IMR-90 (cell line): ENCODE data around the gene HMGN1. TPM values are rescaled to one million over a fixed set of nuclear protein-coding genes. Genes with fewer than 3 reads are reported as not detected.

Experiments
- ATAC-seq: fragments of 200-7000 bp; cut with Tn5 transposase; 2 replicates; pipeline ENCODE4 v1.9.1; 2020; ENCODE audit warnings: low read depth, mild to moderate bottlenecking, moderate library complexity
- BruUV-seq: library from RNA; stranded (reverse); fragments of 400-500 nt; replicated peaks from 2 replicates; lab custom pipeline; 2021; lab: Mats Ljungman, UMichigan
- CTCF ChIA-PET: fragments of 300-600 bp; formaldehyde crosslinking; extraction: SDS; loops from one replicate; lab custom pipeline; 2021; ENCODE audit warnings: antibody characterized with exemption; lab: Yijun Ruan, JAX
- POLR2A ChIA-PET: fragments of 300-600 bp; sonication (Branson Sonifier 250); formaldehyde crosslinking; loops from one replicate; lab custom pipeline; 2022; ENCODE audit warnings: antibody characterized with exemption; ENCODE audit not compliant: unreplicated experiment; lab: Charles Lee
- DNase-seq: peaks from one replicate; pipeline ENCODE4 v3.0.0; 2013
- H2AFZ ChIP-seq: replicated peaks from 2 replicates; pipeline ENCODE3; 2013; ENCODE audit warnings: low read length, mild to moderate bottlenecking; ENCODE audit not compliant: poor library complexity
- H2AK5ac ChIP-seq: 2 replicates; pipeline ENCODE4 v1.6.1; 2013; ENCODE audit warnings: low read depth, low read length, inconsistent platforms
- H2AK9ac ChIP-seq: replicated peaks from 2 replicates; pipeline ENCODE3; 2013; ENCODE audit warnings: mild to moderate bottlenecking, low read depth, low read length, moderate library complexity; ENCODE audit not compliant: poor library complexity
- H2BK120ac ChIP-seq: 2 replicates; pipeline ENCODE4 v1.6.1; 2013; ENCODE audit warnings: low read depth, low read length, inconsistent platforms
- H2BK15ac ChIP-seq: 3 replicates; pipeline ENCODE4 v1.6.1; 2013; ENCODE audit warnings: low read depth, low read length, inconsistent platforms
- H2BK20ac ChIP-seq: 2 replicates; pipeline ENCODE4 v1.6.1; 2013; ENCODE audit warnings: low read depth, mild to moderate bottlenecking, inconsistent platforms, low read length, moderate library complexity
- H2BK5ac ChIP-seq: 2 replicates; pipeline ENCODE4 v1.6.1; 2013; ENCODE audit warnings: mild to moderate bottlenecking, low read depth, low read length, inconsistent platforms; ENCODE audit not compliant: poor library complexity, severe bottlenecking
- H3K14ac ChIP-seq: replicated peaks from 2 replicates; pipeline ENCODE4 v1.6.1; 2013; ENCODE audit warnings: low read depth, low read length, inconsistent platforms
- H3K18ac ChIP-seq: 2 replicates; pipeline ENCODE4 v1.6.1; 2013; ENCODE audit warnings: low read depth, low read length, control low read depth
- H3K23ac ChIP-seq: 2 replicates; pipeline ENCODE4 v1.6.1; 2013; ENCODE audit warnings: low read depth, low read length, inconsistent platforms
- H3K27ac ChIP-seq: 2 replicates; pipeline ENCODE4 v1.5.1; 2013; ENCODE audit warnings: mild to moderate bottlenecking, control low read depth, low read length; ENCODE audit not compliant: insufficient read depth
- H3K27me3 ChIP-seq: 2 replicates; pipeline ENCODE4 v1.6.1; 2013; ENCODE audit warnings: low read length; ENCODE audit not compliant: control insufficient read depth, insufficient read depth
- H3K36me3 ChIP-seq: 2 replicates; pipeline ENCODE4 v1.6.1; 2013; ENCODE audit warnings: low read length, mixed read lengths; ENCODE audit not compliant: control insufficient read depth, insufficient read depth
- H3K4ac ChIP-seq: 2 replicates; pipeline ENCODE4 v1.6.1; 2013; ENCODE audit warnings: low read depth, low read length, inconsistent platforms
- H3K4me1 ChIP-seq: 2 replicates; pipeline ENCODE4 v1.6.1; 2013; ENCODE audit warnings: low read length, mixed read lengths; ENCODE audit not compliant: control insufficient read depth, insufficient read depth
- H3K4me2 ChIP-seq: 2 replicates; pipeline ENCODE4 v1.6.1; 2013; ENCODE audit warnings: low read depth, mild to moderate bottlenecking, control low read depth, low read length, moderate library complexity
- H3K4me3 ChIP-seq: 2 replicates; pipeline ENCODE4 v1.5.1; 2013; ENCODE audit warnings: low read depth, mild to moderate bottlenecking, control low read depth, low read length, moderate library complexity; ENCODE audit not compliant: insufficient read depth
- H3K56ac ChIP-seq: 2 replicates; pipeline ENCODE4 v1.6.1; 2013; ENCODE audit warnings: low read length, inconsistent platforms; ENCODE audit not compliant: insufficient read depth; ENCODE audit errors: extremely low read depth
- H3K79me1 ChIP-seq, 2 experiments: 2 replicates each; pipeline ENCODE4 v1.6.1; 2013; ENCODE audit warnings: low read length in 2 of 2, inconsistent platforms in 1 of 2, low read depth in 1 of 2
- H3K9ac ChIP-seq: 2 replicates; pipeline ENCODE4 v1.6.1; 2013; ENCODE audit warnings: low read depth, low read length, control low read depth
- H3K9me1 ChIP-seq: 2 replicates; pipeline ENCODE4 v1.6.1; 2013; ENCODE audit warnings: low read length, inconsistent platforms; ENCODE audit not compliant: insufficient read depth
- H3K9me3 ChIP-seq: 2 replicates; pipeline ENCODE4 v1.6.1; 2013; ENCODE audit warnings: low read length; ENCODE audit not compliant: control insufficient read depth, insufficient read depth
- H4K20me1 ChIP-seq: 2 replicates; pipeline ENCODE4 v1.6.1; 2013; ENCODE audit warnings: low read length, inconsistent platforms; ENCODE audit not compliant: insufficient read depth
- H4K5ac ChIP-seq: 2 replicates; pipeline ENCODE4 v1.6.1; 2013; ENCODE audit warnings: mild to moderate bottlenecking, low read depth, low read length, control low read depth
- H4K8ac ChIP-seq, 2 experiments: 2 replicates each; pipeline ENCODE4 v1.6.1; 2013; ENCODE audit warnings: low read depth in 2 of 2, low read length in 2 of 2, control low read depth in 1 of 2, inconsistent platforms in 1 of 2
- H4K91ac ChIP-seq: 2 replicates; pipeline ENCODE4 v1.6.1; 2013; ENCODE audit warnings: low read depth, low read length, inconsistent platforms; ENCODE audit not compliant: insufficient read depth
- BHLHE40 ChIP-seq: fragments of 150-350 bp; IDR thresholded peaks from 2 replicates; pipeline ENCODE4 v1.6.1; 2016; ENCODE audit warnings: mild to moderate bottlenecking, low read depth, low read length
- CEBPB ChIP-seq: IDR thresholded peaks from 2 replicates; pipeline ENCODE4 v1.6.1; 2012; ENCODE audit warnings: low read depth, low read length, improper control_type of control experiment
- ELK1 ChIP-seq: fragments of 150-350 bp; IDR thresholded peaks from 2 replicates; pipeline ENCODE4 v1.6.1; 2016; ENCODE audit warnings: low read depth, mild to moderate bottlenecking, low read length, moderate library complexity, borderline replicate concordance
- FOS ChIP-seq: fragments of 150-350 bp; IDR thresholded peaks from 2 replicates; pipeline ENCODE4 v1.6.1; 2016; ENCODE audit warnings: low read depth, low read length
- MAFK ChIP-seq: IDR thresholded peaks from 2 replicates; pipeline ENCODE4 v1.6.1; 2012; ENCODE audit warnings: low read depth, low read length, improper control_type of control experiment
- NFE2L2 ChIP-seq: fragments of 150-350 bp; IDR thresholded peaks from 2 replicates; pipeline ENCODE4 v1.6.1; 2016; ENCODE audit warnings: low read depth, mild to moderate bottlenecking, low read length
- POLR2A ChIP-seq: IDR thresholded peaks from 2 replicates; pipeline ENCODE4 v1.6.1; 2012; ENCODE audit warnings: mild to moderate bottlenecking, low read depth, low read length
- RFX5 ChIP-seq: IDR thresholded peaks from 2 replicates; pipeline ENCODE4 v1.8.0; 2012; ENCODE audit warnings: low read depth, mild to moderate bottlenecking, low read length, moderate library complexity
- WGBS, 2 experiments: methylation state at CpG; one replicate each; pipeline versions ENCODE4 v1.1.5 to v1.1.7; 2013; ENCODE audit warnings: missing lambda C conversion rate in 2 of 2; ENCODE audit not compliant: insufficient read length in 1 of 2; ENCODE audit errors: extremely low coverage in 2 of 2; 5-methylcytosine and 5-hydroxymethylcytosine counted together
- dilution Hi-C: fragments of 300-500 bp; cut with HindIII; formaldehyde crosslinking; loops from one replicate; pipeline ENCODE4 v1.14.3; 2018; ENCODE audit warnings: low sequenced_read_pairs; ENCODE audit not compliant: unreplicated experiment
- in situ Hi-C: fragments of 300-500 bp; cut with MboI; formaldehyde crosslinking; loops from 3 replicates; pipeline ENCODE4 v1.14.3; 2019; ENCODE audit warnings: low sequenced_read_pairs, inconsistent platforms, mixed read lengths
- intact Hi-C: fragments of 100-400 bp; cut with micrococcal nuclease; formaldehyde crosslinking; loops from 2 replicates; pipeline ENCODE4 v1.10.0; 2022
- polyA plus RNA-seq, 3 experiments: library from polyadenylated mRNA; depleted of rRNA; stranded (reverse); fragments of >200 nt; gene quantifications; 2 replicates each; pipeline ENCODE4 v1.2.3, GENCODE V29; 2012; ENCODE audit warnings: low replicate concordance in 1 of 3
- total RNA-seq: library from RNA; depleted of rRNA; stranded (reverse); fragments of >200 nt; gene quantifications from 2 replicates; pipeline ENCODE4 v1.2.3, GENCODE V29; 2012

The HMGN1 gene
- total and polyA plus RNA-seq, 2 of the 4 experiments (the other 2 are of a cell fraction): 55.2 to 155 TPM

DNA sequence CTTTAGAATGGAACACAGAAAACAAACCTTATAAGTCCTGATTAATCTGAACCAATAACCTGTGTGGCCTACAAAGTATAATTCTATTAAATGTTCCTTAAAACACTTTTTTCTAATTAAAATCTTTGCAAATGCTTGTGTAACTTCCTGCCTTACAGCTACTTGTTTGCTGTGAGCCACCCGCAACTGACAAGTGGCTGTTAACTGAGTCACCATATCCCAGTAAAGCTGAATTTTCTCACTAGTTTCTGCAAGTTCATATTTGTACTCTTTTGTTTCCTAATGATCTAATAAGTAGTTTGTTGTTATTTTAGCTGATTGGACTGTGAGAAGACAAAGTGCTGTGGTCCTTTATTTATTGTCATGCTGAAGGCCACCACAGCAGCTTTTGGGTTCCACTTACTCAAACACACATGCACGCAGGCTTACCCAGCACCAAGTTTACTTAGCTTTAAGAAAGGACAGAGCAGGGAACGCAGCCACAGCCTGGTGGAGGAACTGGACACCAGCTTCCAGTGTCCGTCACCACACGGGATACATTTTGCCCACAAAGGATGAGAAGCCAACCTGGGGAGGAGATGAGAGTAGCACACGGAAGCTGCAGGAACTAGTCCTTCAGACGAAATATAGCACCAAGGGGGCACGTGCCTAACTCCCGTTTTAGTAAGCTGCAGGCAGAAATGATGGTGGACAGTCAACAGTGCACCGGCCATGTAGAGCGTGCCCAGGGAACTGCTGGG, 48.9 kb upstream of the HMGN1 start:
- WGBS, 2 experiments: 90% methylated on average over 5 of the region's 11 CpGs; no CpG with 5 or more reads in 1 of the 2 experiments
- H3K9me1 ChIP-seq: peaks cover 4% of the 10 kb centered on the region; the same call in 1 of the 2 replicates
- H2BK20ac ChIP-seq: no peak overlapping the region
- no peaks in the 10 kb centered on the region for H3K9me3 ChIP-seq
- in situ Hi-C loops: no loop called here
- peaks cover 31% of the 10 kb centered on the region for H3K36me3 ChIP-seq
- intact Hi-C loops: no loop called here
- no peak for TF ChIP-seq MAFK
- no peak for TF ChIP-seq BHLHE40
- TF ChIP-seq POLR2A: no peak
- TF ChIP-seq CEBPB: no peak
- no peak for TF ChIP-seq NFE2L2
- no peak for TF ChIP-seq RFX5
- no peak for TF ChIP-seq FOS
- TF ChIP-seq ELK1: no peak
- CTCF ChIA-PET: no interaction called here
- H2BK5ac ChIP-seq: no peak overlapping the region
- DNase-seq (no peak), ATAC-seq (no peak)
- no peak overlapping the region for H2AK5ac ChIP-seq
- no peak overlapping the region for H3K14ac ChIP-seq
- H3K4me1 ChIP-seq: no peaks in the 10 kb centered on the region
- no peak overlapping the region for H3K27ac ChIP-seq
- H3K9ac ChIP-seq: no peak overlapping the region
- dilution Hi-C loops: no loop called here
- no peak overlapping the region for H4K91ac ChIP-seq
- H3K4me3 ChIP-seq: no peak overlapping the region
- H3K27me3 ChIP-seq: no peaks in the 10 kb centered on the region
- no peak overlapping the region for H3K4me2 ChIP-seq
- H3K23ac ChIP-seq: no peak overlapping the region
- H3K18ac ChIP-seq: no peak overlapping the region
- H2AK9ac ChIP-seq: no peak overlapping the region
- H2BK15ac ChIP-seq: no peak overlapping the region
- BruUV-seq: no TSS peak
- no peaks in the 10 kb centered on the region for H4K20me1 ChIP-seq
- H3K4ac ChIP-seq: no peak overlapping the region
- H4K8ac ChIP-seq: no peak overlapping the region
- peaks cover 3 to 4% of the 10 kb centered on the region in 2 experiments; a peak in 3 of 4 replicates for H3K79me1 ChIP-seq
- no peak overlapping the region for H2AFZ ChIP-seq
- H4K5ac ChIP-seq: no peak overlapping the region
- H3K56ac ChIP-seq: no peak overlapping the region
- POLR2A ChIA-PET: no interaction called here
- no peak overlapping the region for H2BK120ac ChIP-seq
